Measurements from ENCODE around the gene NPC2. TPM values are rescaled to one million over a fixed set of nuclear protein-coding genes. Genes with fewer than 3 reads are reported as not detected.

NPC2 gene
- total and polyA plus RNA-seq, 7 donors: 28.2 to 42.5 (median 31.6) TPM

GRCh38 chr14:74490486-74490885 is 2.6 kb downstream of the NPC2 start:
- Histone ChIP-seq H3K4me1 (peaks cover 23% of the 10 kb centered on the region), H3K27me3 (ENCODE audit: insufficient read depth in 3 of 3, low read length in 2 of 3) (no peaks in the 10 kb centered on the region), H3K36me3 (ENCODE audit: insufficient read depth in 1 of 2, low read depth in 1 of 2) (peaks cover 0 to 12% of the 10 kb centered on the region in 2 donors), H3K9me3 (no peaks in the 10 kb centered on the region), H3K27ac (no peak overlapping the region), H3K4me3 (no peak overlapping the region)
- whole genome bisulfite sequencing, 3 donors: 93 to 100% (median 96%) methylated on average over 1 of the region's 1 CpG
- TF ChIP-seq, protein P1, sequence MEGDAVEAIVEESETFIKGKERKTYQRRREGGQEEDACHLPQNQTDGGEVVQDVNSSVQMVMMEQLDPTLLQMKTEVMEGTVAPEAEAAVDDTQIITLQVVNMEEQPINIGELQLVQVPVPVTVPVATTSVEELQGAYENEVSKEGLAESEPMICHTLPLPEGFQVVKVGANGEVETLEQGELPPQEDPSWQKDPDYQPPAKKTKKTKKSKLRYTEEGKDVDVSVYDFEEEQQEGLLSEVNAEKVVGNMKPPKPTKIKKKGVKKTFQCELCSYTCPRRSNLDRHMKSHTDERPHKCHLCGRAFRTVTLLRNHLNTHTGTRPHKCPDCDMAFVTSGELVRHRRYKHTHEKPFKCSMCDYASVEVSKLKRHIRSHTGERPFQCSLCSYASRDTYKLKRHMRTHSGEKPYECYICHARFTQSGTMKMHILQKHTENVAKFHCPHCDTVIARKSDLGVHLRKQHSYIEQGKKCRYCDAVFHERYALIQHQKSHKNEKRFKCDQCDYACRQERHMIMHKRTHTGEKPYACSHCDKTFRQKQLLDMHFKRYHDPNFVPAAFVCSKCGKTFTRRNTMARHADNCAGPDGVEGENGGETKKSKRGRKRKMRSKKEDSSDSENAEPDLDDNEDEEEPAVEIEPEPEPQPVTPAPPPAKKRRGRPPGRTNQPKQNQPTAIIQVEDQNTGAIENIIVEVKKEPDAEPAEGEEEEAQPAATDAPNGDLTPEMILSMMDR (IDR thresholded peaks at IDR 0.05): no peak
- intact Hi-C loops (cut with DNase I): loop anchor here in 1 of 2 donors (5.0 kb wide), 1 partner anchor 128 kb away; no protein-coding TSS in a partner anchor
- ATAC-seq: no peak
- no peak for DNase-seq

GRCh38 chr14:74488786-74489397 is 4.2 kb downstream of the NPC2 start:
- TF ChIP-seq, protein P1 (IDR thresholded peaks at IDR 0.05): no peak
- Histone ChIP-seq H3K36me3 (ENCODE audit: insufficient read depth in 1 of 2, low read depth in 1 of 2) (peaks cover 0 to 21% of the 10 kb centered on the region in 2 donors), H3K27me3 (ENCODE audit: insufficient read depth in 3 of 3, low read length in 2 of 3) (no peaks in the 10 kb centered on the region), H3K4me1 (peaks cover 12% of the 10 kb centered on the region), H3K9me3 (no peaks in the 10 kb centered on the region), H3K27ac (no peak overlapping the region), H3K4me3 (no peak overlapping the region)
- ATAC-seq (no peak), DNase-seq (no peak)
- intact Hi-C loops (cut with DNase I): loop anchor here in 1 of 2 donors (5.0 kb wide), 1 partner anchor 542 kb away; no protein-coding TSS in a partner anchor

DNA sequence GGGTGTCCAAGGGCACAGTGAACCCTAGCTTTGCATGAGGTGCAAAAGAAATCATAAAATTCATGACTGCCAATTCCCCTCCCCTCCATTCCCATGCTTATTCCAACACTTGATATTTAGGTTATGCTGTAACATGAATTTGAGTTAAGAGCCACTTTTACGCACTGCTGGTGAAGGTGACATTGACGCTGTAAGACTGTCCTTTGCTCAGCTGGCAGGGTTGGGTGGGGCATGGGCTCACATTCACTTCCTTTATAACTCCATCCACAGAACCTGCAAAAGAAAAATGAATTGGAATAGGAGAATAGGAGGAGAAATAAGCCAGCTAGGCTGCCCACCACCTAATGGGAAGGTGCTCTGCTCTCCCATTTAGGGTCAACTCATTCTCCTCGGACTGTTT is 6.9 kb downstream of the NPC2 start:
- intact Hi-C loops (cut with DNase I): loop anchor here in 1 of 2 donors (5.0 kb wide), 1 partner anchor 539 kb away; no protein-coding TSS in a partner anchor
- Histone ChIP-seq H3K4me1 (peaks cover 2% of the 10 kb centered on the region), H3K27ac (no peak overlapping the region), H3K36me3 (ENCODE audit: insufficient read depth in 1 of 2, low read depth in 1 of 2) (peaks cover 6 to 46% of the 10 kb centered on the region in 2 donors), H3K27me3 (ENCODE audit: insufficient read depth in 3 of 3, low read length in 2 of 3) (no peaks in the 10 kb centered on the region), H3K9me3 (no peaks in the 10 kb centered on the region), H3K4me3 (no peak overlapping the region)
- no peak for ATAC-seq
- TF ChIP-seq, protein P1 (IDR thresholded peaks at IDR 0.05): no peak
- no peak for DNase-seq
- 72 to 85% (median 78%) methylated on average over 3 of the region's 3 CpGs for WGBS, 3 donors

DNA sequence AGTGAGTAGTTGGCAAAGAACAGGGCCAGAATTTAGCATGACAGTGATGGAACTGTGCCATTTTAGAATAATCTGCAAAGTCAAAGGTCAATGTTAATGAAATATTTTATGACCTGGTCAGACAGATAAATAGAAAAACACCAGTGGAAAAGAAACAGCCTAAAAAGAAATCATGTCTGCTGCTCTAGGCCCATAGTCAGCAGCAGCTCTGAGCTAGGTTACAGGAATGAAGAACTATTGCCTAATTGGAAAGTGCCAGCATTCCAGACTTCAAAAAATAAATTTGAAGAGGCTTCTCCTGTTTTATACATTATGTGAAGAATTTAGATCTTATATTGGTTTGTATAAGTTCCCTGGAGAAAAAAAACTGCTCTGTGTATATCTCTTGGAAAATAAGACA is 9.8 kb downstream of the NPC2 start:
- no peak for ATAC-seq
- Histone ChIP-seq H3K4me3 (no peak overlapping the region), H3K9me3 (no peaks in the 10 kb centered on the region), H3K4me1 (no peaks in the 10 kb centered on the region), H3K36me3 (ENCODE audit: insufficient read depth in 1 of 2, low read depth in 1 of 2) (peaks cover 10 to 75% of the 10 kb centered on the region in 2 donors), H3K27me3 (ENCODE audit: insufficient read depth in 3 of 3, low read length in 2 of 3) (no peaks in the 10 kb centered on the region), H3K27ac (no peak overlapping the region)
- no peak for DNase-seq
- TF ChIP-seq, protein P1 (IDR thresholded peaks at IDR 0.05): no peak
- intact Hi-C loops (cut with DNase I): no loop called here

DNA sequence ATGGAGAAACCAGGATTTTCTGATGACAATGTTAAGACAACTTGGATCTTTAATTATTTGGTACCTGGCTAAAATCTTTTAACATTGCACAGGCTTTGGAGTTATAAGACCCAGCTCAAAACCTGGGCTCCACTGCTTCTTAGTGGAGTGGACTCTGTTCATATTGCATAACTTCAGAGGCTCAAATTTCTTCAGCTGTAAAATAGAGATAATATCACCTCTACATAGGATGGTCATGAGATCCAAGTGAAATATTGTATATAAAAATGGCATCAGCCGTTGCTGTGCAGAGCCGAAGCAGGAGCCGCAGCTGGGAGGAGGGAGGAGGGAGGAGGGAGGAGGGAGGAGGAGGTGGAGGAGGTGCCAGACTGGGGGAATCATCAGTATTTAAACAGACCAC is 10.5 kb downstream of the NPC2 start:
- ATAC-seq: no peak
- 70 to 79% (median 71%) methylated on average over 3 of the region's 3 CpGs for WGBS, 3 donors

More for the DNA sequence above, 10.5 kb downstream of the NPC2 start:
- TF ChIP-seq, protein P1 (IDR thresholded peaks at IDR 0.05): no peak
- no peaks in the 10 kb centered on the region for H3K27me3 ChIP-seq (ENCODE audit: insufficient read depth in 3 of 3, low read length in 2 of 3)
- no peaks in the 10 kb centered on the region for H3K9me3 ChIP-seq
- H3K4me1 ChIP-seq: no peaks in the 10 kb centered on the region
- no peak for DNase-seq
- no peak overlapping the region for H3K4me3 ChIP-seq
- intact Hi-C loops (cut with DNase I): no loop called here
- no peak overlapping the region for H3K27ac ChIP-seq
- peaks cover 10 to 82% of the 10 kb centered on the region in 2 donors for H3K36me3 ChIP-seq (ENCODE audit: insufficient read depth in 1 of 2, low read depth in 1 of 2)

All from psoas muscle (tissue), 8 donors.